Heart left ventricle (tissue), 13 donors: Measurements from ENCODE around the gene RTL3.
"Not testable (repeated sequence)": the region's sequence is repeated elsewhere in the genome, so short reads cannot be mapped to it uniquely, and the experiment has no call there.

Experiments
- CTCF ChIP-seq, 12 donors: fragments of 200-600 bp; sonication (generic) in 4 of 12; IDR thresholded peaks; one replicate each; pipeline versions ENCODE4 v1.5.0 to v1.8.0; 2018 to 2022; ENCODE audit warnings: antibody characterized with exemption in 12 of 12, mild to moderate bottlenecking in 5 of 12
- POLR2A ChIP-seq, 2 donors: fragments of 450-650 bp; IDR thresholded peaks; one replicate each; pipeline ENCODE4 v1.6.1; 2017; ENCODE audit warnings: antibody characterized with exemption in 2 of 2, mild to moderate bottlenecking in 2 of 2, moderate library complexity in 2 of 2
- donor health status: ischemic (EF 13 %, LVEDD 7.1; RV severe dilation, severe dysfunction).
- donor health status: DM: no; HTN: yes; CAD: no.
- donor health status: DM: no; HTN: no; CAD: no.
- donor health status: ischemic (EF 25% LVEDD 6.9; RV normal size, moderate dysfunction).
- donor health status: ischemic (EF 25% LVEDD 5.7; RV mildly dilated, moderate dysfunction).
- donor health status: ischemic (EF 35%, LVEDD 5.7; RV mildly dilated, moderate dysfunction).
- donor health status: nonischemic (EF 11% LVEDD 7.7; RV severe dilation, severe dysfunction).
- donor health status: DM: yes; HTN: yes; CAD: no.
- donor health status: PGD.
- donor health status: ischemic (EF 29% LVEDD 5.4; RV normal size, mild dysfunction).
- donor health status: nonischemic (EF 23%, LVEDD 6.1; RV moderate dilation, normal function).

- not testable (repeated sequence) for TF ChIP-seq CTCF, POLR2A (IDR thresholded peaks at IDR 0.05)
These were observed 23.0 kb downstream of the RTL3 start for GRCh38 chrX:78636096-78636495.
